B cell (primary cell): ENCODE data around the gene MCTP1. TPM values are rescaled to one million over a fixed set of nuclear protein-coding genes. Genes with fewer than 3 reads are reported as not detected.

Experiments
- ATAC-seq: fragments of 200-7000 bp; cut with Tn5 transposase; one replicate; pipeline ENCODE4 v1.10.0; 2021; ENCODE audit warnings: low read depth, mild to moderate bottlenecking, moderate number of reproducible peaks, moderate library complexity
- CTCF ChIA-PET: fragments of 350-600 bp; sonication (Branson Sonifier 250); formaldehyde crosslinking; loops from one replicate; lab custom pipeline; 2021; ENCODE audit warnings: antibody characterized with exemption, inconsistent platforms; lab: Charles Lee
- POLR2A ChIA-PET: fragments of 350-600 bp; sonication (Branson Sonifier 250); formaldehyde crosslinking; loops from one replicate; lab custom pipeline; 2021; ENCODE audit warnings: antibody characterized with exemption; lab: Charles Lee
- DNase-seq: peaks from one replicate; pipeline ENCODE4 v3.0.0; 2013
- H2AFZ ChIP-seq: 2 replicates; pipeline ENCODE4 v1.6.1; 2012; ENCODE audit warnings: mild to moderate bottlenecking, low read depth, low read length; ENCODE audit not compliant: insufficient read depth, poor library complexity, severe bottlenecking
- H3K27ac ChIP-seq, 2 donors: 1 replicate in 1 of 2; 2 replicates in 1 of 2; pipeline ENCODE4 v1.5.1; 2012 to 2013; ENCODE audit warnings: low read length in 2 of 2, mild to moderate bottlenecking in 2 of 2, moderate library complexity in 1 of 2
- H3K27me3 ChIP-seq, 4 experiments: fragments of 200-600 bp in 1 of 4; sonication (generic) in 1 of 4; replicated peaks in 1 of 4; 1 replicate in 2 of 4; 2 replicates in 2 of 4; pipeline versions ENCODE4 v1.6.1 to v1.7.0; 2013 to 2016; ENCODE audit warnings: low read length in 3 of 4, mild to moderate bottlenecking in 2 of 4, mixed read lengths in 1 of 4, moderate library complexity in 1 of 4; ENCODE audit not compliant: insufficient read depth in 4 of 4, control insufficient read depth in 3 of 4; ENCODE audit errors: control extremely low read depth in 1 of 4
- H3K36me3 ChIP-seq, 2 experiments: replicated peaks in 1 of 2; 1 replicate in 1 of 2; 2 replicates in 1 of 2; pipeline versions ENCODE4 v1.6.1 to v1.7.1; 2013; ENCODE audit warnings: low read length in 1 of 2; ENCODE audit not compliant: insufficient read depth in 2 of 2, control insufficient read depth in 1 of 2; ENCODE audit errors: control extremely low read depth in 1 of 2, extremely low read depth in 1 of 2
- H3K4me1 ChIP-seq, 2 donors: fragments of 200-600 bp in 1 of 2; sonication (generic) in 1 of 2; 1 replicate in 1 of 2; 2 replicates in 1 of 2; pipeline versions ENCODE4 v1.5.1 to v1.6.1; 2013 to 2017; ENCODE audit warnings: low read length in 2 of 2; ENCODE audit not compliant: control insufficient read depth in 2 of 2, insufficient read depth in 2 of 2
- H3K4me2 ChIP-seq: replicated peaks from 2 replicates; pipeline ENCODE3; 2012; ENCODE audit warnings: mild to moderate bottlenecking, low read depth, low read length; ENCODE audit not compliant: poor library complexity, severe bottlenecking
- H3K4me3 ChIP-seq, 5 experiments: fragments of 200-600 bp in 1 of 5; sonication (generic) in 1 of 5; 1 replicate in 3 of 5; 2 replicates in 2 of 5; pipeline versions ENCODE4 v1.5.1 to v1.7.0; 2011 to 2016; ENCODE audit warnings: low read length in 4 of 5, mild to moderate bottlenecking in 4 of 5, low read depth in 2 of 5, control low read depth in 1 of 5, moderate library complexity in 1 of 5; ENCODE audit not compliant: insufficient read depth in 1 of 5; ENCODE audit errors: control extremely low read depth in 1 of 5, extremely low read depth in 1 of 5
- H3K79me2 ChIP-seq: fragments of 200-600 bp; sonication (generic); one replicate; pipeline ENCODE4 v1.6.0; 2016; ENCODE audit warnings: low read length; ENCODE audit not compliant: control insufficient read depth, insufficient read depth
- H3K9ac ChIP-seq: fragments of 200-600 bp; sonication (generic); 2 replicates; pipeline ENCODE4 v1.6.1; 2017; ENCODE audit warnings: mild to moderate bottlenecking, low read length, moderate library complexity
- H3K9me3 ChIP-seq, 3 donors: one replicate each; pipeline versions ENCODE4 v1.6.1 to v1.7.1; 2013; ENCODE audit warnings: low read length in 2 of 3; ENCODE audit not compliant: control insufficient read depth in 2 of 3, insufficient read depth in 1 of 3; ENCODE audit errors: control extremely low read depth in 1 of 3
- H4K20me1 ChIP-seq: 2 replicates; pipeline ENCODE4 v1.6.0; 2012; ENCODE audit warnings: mild to moderate bottlenecking, low read length; ENCODE audit not compliant: insufficient read depth, control insufficient read depth, poor library complexity, severe bottlenecking
- H3K27ac Mint-ChIP-seq: one replicate; pipeline ENCODE4 v1.8.0; 2021; ENCODE audit warnings: mixed read lengths
- H3K27me3 Mint-ChIP-seq: one replicate; pipeline ENCODE4 v1.8.0; 2021; ENCODE audit warnings: mixed read lengths
- H3K4me1 Mint-ChIP-seq: one replicate; pipeline ENCODE4 v1.8.0; 2021; ENCODE audit warnings: mixed read lengths
- H3K4me3 Mint-ChIP-seq: one replicate; pipeline ENCODE4 v1.8.0; 2021; ENCODE audit warnings: mixed read lengths
- H3K9me3 Mint-ChIP-seq: one replicate; pipeline ENCODE4 v1.8.0; 2022; ENCODE audit warnings: mixed read lengths; ENCODE audit not compliant: insufficient read depth
- CTCF ChIP-seq: fragments of 200-600 bp; IDR thresholded peaks from one replicate; pipeline ENCODE4 v1.8.0; 2022; ENCODE audit warnings: antibody characterized with exemption, mild to moderate bottlenecking
- EZH2 ChIP-seq: IDR thresholded peaks from 2 replicates; pipeline ENCODE4 v1.6.1; 2012; ENCODE audit warnings: borderline replicate concordance, low read depth, mild to moderate bottlenecking, moderate library complexity, low read length; ENCODE audit not compliant: insufficient read depth, poor library complexity, severe bottlenecking
- WGBS: methylation state at CpG from one replicate; pipeline ENCODE4 v1.1.5; 2013; ENCODE audit warnings: missing lambda C conversion rate; ENCODE audit not compliant: insufficient coverage; 5-methylcytosine and 5-hydroxymethylcytosine counted together
- intact Hi-C: fragments of 100-400 bp; cut with micrococcal nuclease; formaldehyde crosslinking; loops from one replicate; pipeline ENCODE4 v1.10.0; 2022
- polyA plus RNA-seq: library from polyadenylated mRNA; depleted of rRNA; stranded (reverse); fragments of >200 nt; gene quantifications from 2 replicates; pipeline ENCODE4 v1.2.3, GENCODE V29; 2012
- total RNA-seq, 2 donors: library from RNA; stranded (reverse); fragments of 120-200 nt in 1 of 2; gene quantifications; 1 replicate in 1 of 2; 2 replicates in 1 of 2; pipeline versions ENCODE4 v1.2.3 to v1.2.4, GENCODE V29; 2013 to 2022

Gene MCTP1
- total and polyA plus RNA-seq, 2 donors (not counting 1 experiment from before 2014, with no cell fraction given): 0.42 to 2.5 TPM

GRCh38 chr5:95164861-95165260, 120.0 kb downstream of the MCTP1 start:
- no peak for ATAC-seq
- no peaks in the 10 kb centered on the region for H4K20me1 ChIP-seq
- no peaks in the 10 kb centered on the region for H3K27me3 Mint-ChIP-seq
- no peaks in the 10 kb centered on the region for H3K9me3 Mint-ChIP-seq
- H3K4me3 Mint-ChIP-seq: no peak overlapping the region
- no peak overlapping the region for H2AFZ ChIP-seq
- H3K36me3 ChIP-seq: no peaks in the 10 kb centered on the region
- H3K79me2 ChIP-seq: no peaks in the 10 kb centered on the region
- H3K4me2 ChIP-seq: no peak overlapping the region
- H3K4me1 ChIP-seq: peaks cover 6 to 13% of the 10 kb centered on the region in 2 donors
- CTCF ChIA-PET: no interaction called here
- H3K27ac Mint-ChIP-seq: no peak overlapping the region
- no peak for TF ChIP-seq CTCF
- TF ChIP-seq EZH2: no peak
- POLR2A ChIA-PET: no interaction called here
- H3K27ac ChIP-seq: no peak overlapping the region
- no peak for DNase-seq
- no peaks in the 10 kb centered on the region for H3K9me3 ChIP-seq
- no peaks in the 10 kb centered on the region for H3K27me3 ChIP-seq
- intact Hi-C loops: no loop called here
- H3K4me1 Mint-ChIP-seq: peaks cover 17% of the 10 kb centered on the region
- H3K9ac ChIP-seq: no peak overlapping the region
- no peak overlapping the region for H3K4me3 ChIP-seq
- no CpG with 5 or more reads among the region's 2 CpGs for WGBS

- Histone ChIP-seq H3K27ac (no peak overlapping the region), H4K20me1 (no peaks in the 10 kb centered on the region), H3K27me3 (no peaks in the 10 kb centered on the region), H3K79me2 (no peaks in the 10 kb centered on the region), H3K4me1 (peaks cover 6 to 16% of the 10 kb centered on the region in 2 donors), H3K9ac (no peak overlapping the region), H2AFZ (no peak overlapping the region), H3K36me3 (no peaks in the 10 kb centered on the region), H3K4me2 (no peak overlapping the region), H3K9me3 (no peaks in the 10 kb centered on the region), H3K4me3 (no peak overlapping the region)
- no peak for ATAC-seq
- POLR2A ChIA-PET: no interaction called here
- CTCF ChIA-PET: no interaction called here
- H3K4me1 Mint-ChIP-seq: peaks cover 21% of the 10 kb centered on the region
- TF ChIP-seq CTCF (no peak), EZH2 (no peak)
- intact Hi-C loops: no loop called here
- no peak overlapping the region for H3K27ac Mint-ChIP-seq
- no peaks in the 10 kb centered on the region for H3K9me3 Mint-ChIP-seq
- no peak for DNase-seq
- H3K4me3 Mint-ChIP-seq: no peak overlapping the region
- no peaks in the 10 kb centered on the region for H3K27me3 Mint-ChIP-seq
Measured at GRCh38 chr5:95163079-95163478, 121.8 kb downstream of the MCTP1 start.
